NCI-H226 (cell line): ENCODE data around the gene TSC22D1.

Source experiments
- DNase-seq: peaks from one replicate; pipeline ENCODE4 v3.0.0-alpha.2; 2015

The TSC22D1 gene

GRCh38 chr13:44423824-44424223 lies 152.3 kb downstream of the TSC22D1 start:
- DNase-seq: no peak

GRCh38 chr13:44422755-44423643 lies 153.1 kb downstream of the TSC22D1 start:
- DNase-seq: no peak

DNA sequence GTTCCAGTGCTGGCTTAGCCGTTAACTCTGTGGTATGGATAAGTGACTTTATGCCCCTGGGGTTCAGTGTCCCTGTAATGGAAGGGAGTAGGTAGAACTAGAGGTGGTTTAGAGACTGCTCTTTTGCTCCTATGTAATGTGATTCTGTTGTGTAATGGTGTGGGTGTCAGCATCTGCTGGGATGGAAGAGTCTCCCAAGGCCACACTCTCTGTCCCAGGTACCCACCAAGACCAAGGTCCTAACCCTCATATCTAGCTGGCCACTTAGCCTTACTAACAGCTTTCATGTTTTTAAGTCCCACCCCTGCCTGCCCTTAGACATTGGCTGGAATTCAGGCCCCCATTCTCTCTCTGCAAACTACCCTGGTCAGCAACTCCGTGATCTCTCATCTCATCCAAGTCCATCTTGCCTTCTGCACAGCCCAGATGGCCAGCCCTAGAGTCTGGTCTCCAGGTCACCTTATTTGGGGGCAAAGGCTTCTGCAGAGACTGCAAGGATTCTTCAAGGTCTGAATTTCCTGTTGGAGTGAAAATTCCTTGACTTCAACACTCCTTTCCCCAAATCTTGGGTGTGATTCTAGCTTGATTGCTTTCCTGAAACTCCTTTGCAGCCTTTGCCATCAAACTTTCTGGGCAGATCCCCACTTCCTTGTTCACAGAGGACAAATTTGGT lies 154.1 kb downstream of the TSC22D1 start:
- DNase-seq: no peak

DNA sequence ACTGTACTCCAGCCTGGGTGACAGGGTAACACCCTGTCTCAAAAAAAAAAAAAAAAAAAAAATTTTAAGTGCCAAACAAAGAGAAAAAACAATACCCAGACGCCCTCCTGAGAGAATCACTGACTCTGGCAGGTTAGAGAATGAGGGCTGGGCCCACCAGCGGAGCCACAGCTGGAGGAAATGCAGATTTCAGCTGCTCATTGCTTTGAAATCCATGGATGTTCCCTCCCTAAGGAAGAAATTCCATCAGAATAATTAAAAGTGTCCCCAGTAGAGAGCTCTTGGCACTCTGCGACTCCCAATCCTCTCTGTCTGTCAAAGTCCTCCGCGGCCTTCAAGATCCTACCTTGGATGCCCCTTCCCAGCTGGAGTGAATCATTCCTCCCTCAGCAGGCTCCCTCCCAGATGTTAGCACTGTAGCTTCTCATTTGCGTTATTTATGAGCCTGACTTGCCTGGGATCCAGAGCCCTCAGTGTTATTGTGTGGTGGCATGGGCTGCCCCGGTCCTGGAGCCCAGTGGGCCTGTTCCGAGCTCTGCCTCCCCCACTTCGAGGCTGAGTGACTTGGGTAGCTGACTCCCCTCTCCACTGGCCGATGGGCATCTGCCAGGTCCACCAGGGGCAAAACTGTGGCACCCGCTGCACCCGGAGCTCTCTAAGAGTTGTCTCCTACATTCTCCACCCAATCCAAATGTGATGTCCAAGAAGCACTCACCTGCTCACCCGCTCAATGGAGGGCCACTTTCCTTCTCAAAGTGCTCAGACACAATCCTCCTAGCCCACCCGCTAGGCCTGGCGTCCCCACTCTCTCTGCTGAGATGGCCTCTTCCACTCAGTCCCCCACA lies 155.5 kb downstream of the TSC22D1 start:
- no peak for DNase-seq

GRCh38 chr13:44417876-44418275 lies 158.3 kb downstream of the TSC22D1 start:
- no peak for DNase-seq

GRCh38 chr13:44417446-44417845 lies 158.7 kb downstream of the TSC22D1 start:
- DNase-seq: no peak

DNA sequence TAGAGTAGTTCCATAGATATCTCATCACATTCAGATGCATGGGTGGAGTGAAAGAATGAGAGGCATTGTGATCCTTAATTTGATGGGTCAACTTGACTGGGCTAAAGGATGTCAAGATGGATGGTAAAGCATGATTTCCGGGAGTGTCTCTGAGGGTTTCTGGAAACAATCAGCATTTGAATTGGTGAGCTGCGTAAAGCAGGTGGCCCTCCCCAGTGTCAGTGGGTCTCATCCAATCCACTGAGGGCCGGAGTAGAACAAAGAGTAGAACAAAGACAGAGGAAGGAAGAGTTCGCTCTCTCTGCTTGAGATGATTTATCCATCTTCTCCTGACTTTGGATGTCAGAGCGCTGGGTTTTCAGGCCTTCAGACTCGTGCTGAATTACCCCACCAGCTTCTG lies 159.4 kb downstream of the TSC22D1 start:
- no peak for DNase-seq

- DNase-seq: no peak
These were observed 159.8 kb downstream of the TSC22D1 start for GRCh38 chr13:44416301-44416700.

DNA sequence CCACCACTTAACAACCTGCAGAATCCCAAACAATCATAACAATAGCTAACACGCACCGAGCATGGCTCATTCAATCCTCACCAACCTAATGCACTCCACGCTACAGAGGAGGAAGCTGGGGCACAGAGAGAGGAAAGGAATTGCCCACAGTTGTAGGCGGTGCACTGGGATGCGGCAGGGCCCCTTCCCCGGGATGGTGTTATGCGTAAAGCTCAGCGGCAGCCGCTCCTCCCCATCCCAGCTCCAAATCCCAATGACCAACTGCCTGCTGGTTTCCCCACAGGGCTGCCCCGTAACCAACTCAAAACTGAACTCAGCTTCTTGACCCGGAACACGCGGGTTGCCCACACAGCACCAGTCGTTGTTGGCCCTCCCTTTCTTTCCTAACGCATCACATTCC lies 160.3 kb downstream of the TSC22D1 start:
- no peak for DNase-seq

- no peak for DNase-seq
These were observed 161.4 kb downstream of the TSC22D1 start for GRCh38 chr13:44414716-44415115.

DNA sequence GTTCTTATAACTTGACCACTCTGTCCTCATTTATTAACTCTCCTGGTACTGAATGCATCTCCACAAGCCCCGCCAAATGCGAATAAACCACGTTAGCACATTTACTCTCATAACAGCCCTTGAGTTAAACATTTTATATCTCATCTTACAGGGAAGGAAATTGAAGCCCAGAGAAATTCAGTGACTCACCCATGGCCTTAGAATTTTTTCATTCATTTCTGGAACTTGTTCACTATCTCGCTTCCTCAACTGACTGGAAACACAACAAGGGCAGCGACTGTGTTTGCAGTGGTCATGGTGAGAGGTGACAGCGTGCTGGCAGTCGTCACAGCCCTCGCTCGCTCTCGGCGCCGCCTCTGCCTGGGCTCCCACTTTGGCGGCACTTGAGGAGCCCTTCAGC lies 163.0 kb downstream of the TSC22D1 start:
- DNase-seq: no peak

DNA sequence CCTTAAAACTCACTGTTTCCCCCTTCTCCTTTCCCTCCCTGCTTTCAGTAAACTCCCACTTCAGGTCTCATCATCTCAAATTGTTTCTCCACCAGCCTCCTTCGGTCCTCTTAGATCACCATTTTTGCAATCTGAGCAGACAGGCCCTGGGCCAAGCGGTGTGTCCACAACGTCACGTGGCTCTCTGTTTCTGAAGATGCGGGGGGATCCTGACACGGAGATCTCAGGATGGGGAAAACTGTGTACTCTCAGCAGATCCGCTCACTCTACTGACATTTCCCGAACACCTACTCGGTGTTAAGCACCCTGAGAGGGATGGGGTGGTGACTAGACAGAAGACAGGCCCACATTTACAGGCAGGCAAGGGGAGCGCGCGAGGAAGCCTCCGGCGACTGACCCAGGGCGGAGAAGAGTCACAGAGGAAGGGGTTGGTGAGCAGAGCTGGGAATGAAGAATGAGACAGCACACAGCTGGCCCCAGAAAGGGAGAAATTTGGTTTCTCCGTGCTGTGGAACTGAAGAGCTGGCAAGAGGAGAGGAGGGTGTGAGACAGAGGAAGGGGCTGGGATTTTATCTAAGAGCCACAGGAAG lies 163.7 kb downstream of the TSC22D1 start:
- no peak for DNase-seq

DNA sequence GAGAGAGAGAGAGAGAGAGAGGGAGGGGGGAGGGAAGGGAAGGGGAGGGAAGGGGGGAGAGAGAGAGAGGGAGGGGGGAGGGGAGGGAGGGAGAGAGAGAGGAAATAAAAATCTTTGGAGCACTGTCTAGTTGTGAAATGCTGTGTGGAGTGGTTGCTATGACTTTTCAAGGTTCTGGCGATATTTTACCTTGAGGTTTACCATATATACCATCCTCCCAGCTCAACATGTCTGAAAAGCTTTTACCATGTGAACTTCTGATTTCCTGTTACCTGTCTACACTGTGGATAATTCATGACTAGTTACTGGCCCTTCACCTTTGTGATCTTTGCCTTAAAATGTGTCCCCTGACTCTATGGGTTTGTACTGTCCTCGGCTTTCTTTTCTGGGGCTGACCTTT lies 164.3 kb downstream of the TSC22D1 start:
- no peak for DNase-seq

DNA sequence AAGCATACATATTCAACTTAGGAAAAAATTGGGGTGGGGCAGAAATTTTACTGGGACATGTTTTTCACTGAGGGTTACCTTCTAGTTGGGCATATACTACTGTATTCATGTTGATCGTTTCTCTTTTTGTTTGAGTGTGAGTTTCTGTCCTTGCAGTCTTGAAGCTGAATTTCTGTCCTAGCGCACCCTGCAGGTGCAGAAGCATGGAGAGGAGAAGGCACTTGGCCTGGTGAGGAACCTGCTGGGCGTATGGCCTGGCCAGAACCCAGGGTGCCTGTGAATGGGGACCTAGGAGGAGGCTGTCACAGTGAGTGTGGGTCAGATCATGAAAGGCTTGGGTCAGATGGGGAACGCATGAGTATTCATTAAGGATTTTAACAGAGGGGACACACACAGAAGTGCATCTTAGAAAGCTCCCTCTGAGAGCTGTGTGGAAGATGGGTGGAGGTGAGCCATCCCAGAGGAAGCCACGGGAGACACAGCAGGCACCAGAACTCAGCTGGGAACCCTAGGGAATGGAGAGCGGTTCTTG lies 165.7 kb downstream of the TSC22D1 start:
- DNase-seq: no peak

DNA sequence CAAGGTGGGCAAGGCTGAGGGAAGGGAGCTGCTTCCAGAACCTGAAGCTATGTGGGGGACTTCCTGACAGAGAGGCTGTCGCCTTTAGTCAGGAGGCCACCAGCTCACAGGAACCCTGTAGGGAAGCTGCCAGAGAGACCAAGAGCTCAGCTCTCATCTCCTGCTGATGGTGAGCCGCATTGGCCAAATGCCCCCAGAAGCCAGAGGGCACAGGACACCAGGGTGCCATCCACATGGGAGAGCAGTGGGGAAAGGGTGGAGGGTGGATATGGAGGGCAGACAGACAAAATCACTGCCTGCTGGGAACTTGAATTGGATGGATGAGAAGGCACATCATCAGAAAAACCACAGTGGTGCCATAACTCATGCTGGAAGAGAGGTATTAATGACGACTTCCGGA lies 166.5 kb downstream of the TSC22D1 start:
- DNase-seq: no peak

- peak; percentile 29 for DNase-seq
These were observed 168.2 kb downstream of the TSC22D1 start for GRCh38 chr13:44407891-44408290.

DNA sequence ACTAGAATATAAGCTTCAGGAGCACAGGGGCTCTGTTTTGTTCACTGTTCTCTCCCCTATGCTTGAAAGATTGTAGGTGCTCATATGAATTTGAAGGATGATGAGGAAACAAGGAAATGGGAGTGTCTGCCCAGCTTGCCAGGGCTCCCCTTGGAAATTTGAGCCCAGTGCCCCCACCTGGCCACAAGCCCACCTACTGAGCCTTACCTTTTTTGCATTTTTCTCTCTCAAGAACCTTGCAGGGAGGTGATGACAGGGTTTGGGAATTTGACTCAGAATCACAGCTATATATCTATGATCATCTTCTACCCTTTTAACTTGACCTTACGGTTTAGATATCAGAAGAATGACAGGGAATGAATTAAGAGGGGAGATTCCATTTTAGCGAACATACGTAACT lies 168.8 kb downstream of the TSC22D1 start:
- peak; percentile 14 for DNase-seq

GRCh38 chr13:44406617-44407016 lies 169.5 kb downstream of the TSC22D1 start:
- no peak for DNase-seq

DNA sequence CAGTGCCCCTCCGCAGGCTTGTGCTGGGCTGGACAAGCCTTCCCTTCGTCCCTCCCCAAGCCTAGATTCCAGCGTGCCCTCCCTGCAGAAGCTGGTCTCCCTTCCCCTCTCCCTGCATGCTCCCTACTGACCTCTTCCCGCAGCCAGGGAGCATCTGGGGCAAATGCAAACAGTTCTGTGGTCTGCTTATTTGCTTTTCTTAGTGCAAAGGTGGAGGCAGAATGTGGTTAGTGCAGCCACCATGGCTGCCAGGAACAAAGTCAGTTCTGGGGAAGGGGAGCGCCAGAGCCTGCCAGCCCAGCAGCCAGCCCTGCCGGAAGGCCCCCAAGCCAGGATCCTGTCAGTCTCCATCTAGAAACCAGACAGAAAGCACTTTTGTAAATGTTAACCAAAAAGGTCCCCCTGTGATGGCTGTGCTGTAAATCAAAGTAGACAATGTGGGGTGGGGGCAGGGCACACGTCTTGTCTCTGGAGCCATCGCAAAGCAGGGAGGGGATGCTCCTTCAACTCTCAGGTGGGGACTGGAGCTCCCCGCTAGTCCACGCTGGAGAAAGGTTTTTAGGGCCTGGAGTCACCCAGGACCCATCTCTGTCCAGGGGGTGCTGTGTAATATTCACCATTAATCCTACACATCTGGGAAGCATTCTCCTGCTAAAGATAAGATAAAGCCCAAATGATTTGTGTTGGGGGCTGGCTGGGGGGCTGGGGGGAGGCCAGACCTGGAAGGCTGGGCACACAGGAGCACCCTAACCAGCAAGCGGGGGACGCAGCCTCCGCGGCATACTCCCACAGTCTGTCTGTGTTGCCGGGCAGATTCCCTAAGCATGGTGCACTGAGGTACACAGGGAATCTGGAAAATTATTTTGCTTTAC lies 171.6 kb downstream of the TSC22D1 start:
- no peak for DNase-seq

DNA sequence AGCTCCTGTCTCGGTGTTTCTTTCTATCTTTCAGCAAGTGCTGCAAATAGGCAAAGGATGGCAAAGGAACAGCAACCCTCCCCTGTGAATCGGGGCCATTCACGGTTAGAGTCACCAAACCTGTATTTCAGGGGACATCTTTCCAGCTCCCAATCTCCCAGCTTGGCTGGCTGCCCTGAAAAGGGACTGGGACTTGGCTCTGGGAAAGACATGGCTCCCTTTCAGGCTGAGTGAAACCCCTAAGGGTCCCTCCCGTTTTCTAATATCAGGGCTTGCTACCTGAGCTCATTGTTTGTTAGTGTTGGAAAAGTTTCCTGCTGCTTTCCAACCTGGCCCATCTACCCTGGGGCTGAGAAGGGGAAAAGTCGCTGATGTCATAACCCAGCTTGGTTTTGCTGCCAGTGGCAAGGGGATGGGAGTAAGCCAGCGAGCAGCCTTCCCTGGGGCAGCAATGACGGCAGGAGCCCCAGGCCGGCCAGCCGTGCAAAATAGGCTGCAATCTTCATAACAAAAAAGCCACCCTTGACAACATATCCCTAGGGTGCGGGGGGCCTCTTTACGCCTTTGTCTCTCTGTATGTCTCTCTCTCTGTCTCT lies 172.6 kb downstream of the TSC22D1 start:
- no peak for DNase-seq

DNA sequence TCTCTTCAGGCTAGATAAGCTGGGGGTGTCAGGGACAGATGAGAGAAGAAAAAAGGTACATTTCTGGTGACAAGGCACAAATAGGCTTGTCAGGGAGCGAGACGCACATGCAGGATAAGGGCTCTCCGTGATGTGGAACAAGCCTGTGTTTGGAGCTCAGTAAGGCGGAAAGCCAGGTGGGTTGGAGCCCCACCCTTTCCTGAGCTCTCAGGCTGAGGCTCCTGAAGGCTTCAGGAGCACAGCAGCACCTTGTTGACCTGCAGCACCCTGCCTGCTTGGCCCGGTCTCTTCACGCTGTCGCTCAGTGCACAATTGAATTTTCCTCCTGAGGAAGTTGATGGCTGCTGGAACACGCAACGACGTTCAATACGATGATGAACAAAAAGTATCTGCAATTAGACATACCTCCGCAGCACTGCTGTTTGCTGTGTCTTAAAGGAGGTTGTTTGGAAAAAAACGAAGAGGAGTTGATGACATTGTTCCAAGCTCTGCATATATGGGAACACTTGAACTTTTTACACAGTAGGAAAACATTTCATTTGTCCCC lies 173.2 kb downstream of the TSC22D1 start:
- no peak for DNase-seq
